Rectal smooth muscle tissue (tissue), 1 donor: ENCODE measurements around the gene RAPGEF3.

Experiments
- H3K27ac ChIP-seq: one replicate; pipeline ENCODE4 v1.7.0; 2013; ENCODE audit warnings: low read depth, low read length, inconsistent platforms
- H3K27me3 ChIP-seq: one replicate; pipeline ENCODE4 v1.7.0; 2013; ENCODE audit warnings: low read length; ENCODE audit not compliant: control insufficient read depth, insufficient read depth
- H3K36me3 ChIP-seq: one replicate; pipeline ENCODE4 v1.7.0; 2013; ENCODE audit warnings: low read length; ENCODE audit not compliant: control insufficient read depth, insufficient read depth
- H3K4me1 ChIP-seq: one replicate; pipeline ENCODE4 v1.7.0; 2013; ENCODE audit warnings: low read length; ENCODE audit not compliant: control insufficient read depth, insufficient read depth
- H3K4me3 ChIP-seq: one replicate; pipeline ENCODE4 v1.7.0; 2013; ENCODE audit warnings: low read length
- H3K9ac ChIP-seq: one replicate; pipeline ENCODE4 v1.7.0; 2013; ENCODE audit warnings: low read length

RAPGEF3 gene

DNA sequence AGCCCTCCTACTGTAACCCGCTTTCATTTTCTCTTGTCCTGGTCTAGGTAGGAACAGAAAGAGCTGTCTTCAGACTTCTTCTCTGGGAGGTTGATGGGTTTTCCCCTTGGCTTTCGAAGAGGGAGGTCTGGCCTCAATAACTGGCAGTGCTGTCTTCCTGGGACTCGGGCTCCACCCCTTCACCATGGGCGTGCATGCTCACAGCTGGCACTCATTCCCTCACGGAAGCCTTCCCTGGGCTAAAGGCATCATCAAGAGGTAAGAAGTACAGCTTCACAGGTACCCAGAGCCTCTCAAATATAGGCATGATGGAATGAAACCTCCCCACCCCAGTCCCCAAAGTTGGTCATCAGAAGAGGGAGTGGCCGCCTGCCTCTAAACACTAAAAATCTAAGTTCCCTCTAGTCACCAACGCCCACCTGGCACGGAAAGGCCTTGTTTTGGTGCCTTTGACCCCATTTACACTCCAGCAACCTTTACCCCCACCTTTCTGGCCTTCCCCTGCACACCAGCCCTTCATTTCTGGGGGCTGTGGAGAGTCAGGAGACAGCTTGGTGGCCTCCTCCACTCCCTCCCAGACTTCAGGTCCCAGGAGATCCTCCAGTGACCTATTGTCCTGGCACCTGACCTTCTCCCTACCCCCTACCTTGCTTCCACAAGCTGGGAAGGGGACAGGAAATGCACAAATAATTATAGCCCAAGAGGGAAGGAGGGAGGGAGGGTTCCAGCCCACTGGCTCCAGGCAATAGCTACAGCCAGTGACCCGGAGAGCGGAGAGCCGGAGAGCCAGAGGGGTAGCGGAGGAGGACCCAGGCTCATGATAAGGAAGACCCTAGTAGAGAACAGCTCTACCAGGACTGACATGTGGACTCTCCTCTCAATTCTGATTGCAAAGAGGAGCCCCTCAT, 2.8 kb downstream of the RAPGEF3 start:
- no peaks in the 10 kb centered on the region for H3K36me3 ChIP-seq
- peaks cover 5% of the 10 kb centered on the region for H3K4me1 ChIP-seq
- H3K27me3 ChIP-seq = no peaks in the 10 kb centered on the region
- H3K4me3 ChIP-seq = no peak overlapping the region
- no peak overlapping the region for H3K9ac ChIP-seq
- no peak overlapping the region for H3K27ac ChIP-seq

DNA sequence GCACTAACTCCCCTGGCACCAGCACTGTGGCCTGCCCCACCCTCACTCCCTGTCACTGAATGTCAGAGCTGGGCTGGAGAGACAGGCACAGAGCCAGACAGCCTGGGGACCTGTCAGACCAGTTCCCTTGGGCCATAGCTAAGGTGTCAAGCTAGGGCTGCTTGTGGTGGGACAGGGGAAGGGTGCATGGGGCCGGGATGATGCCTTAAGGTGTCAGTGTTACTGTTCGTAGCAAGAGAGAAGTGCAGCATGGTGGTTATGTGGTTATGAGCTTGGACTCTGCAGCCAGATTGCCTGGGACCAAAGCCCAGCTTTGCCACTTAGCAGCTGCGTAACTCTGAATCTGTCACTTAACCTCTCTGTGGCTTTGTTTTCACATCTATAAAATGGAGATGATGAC, 3.8 kb downstream of the RAPGEF3 start:
- H3K9ac ChIP-seq = no peak overlapping the region
- no peak overlapping the region for H3K27ac ChIP-seq
- H3K4me3 ChIP-seq = no peak overlapping the region
- H3K4me1 ChIP-seq = peaks cover 5% of the 10 kb centered on the region
- H3K27me3 ChIP-seq = no peaks in the 10 kb centered on the region
- H3K36me3 ChIP-seq = no peaks in the 10 kb centered on the region

DNA sequence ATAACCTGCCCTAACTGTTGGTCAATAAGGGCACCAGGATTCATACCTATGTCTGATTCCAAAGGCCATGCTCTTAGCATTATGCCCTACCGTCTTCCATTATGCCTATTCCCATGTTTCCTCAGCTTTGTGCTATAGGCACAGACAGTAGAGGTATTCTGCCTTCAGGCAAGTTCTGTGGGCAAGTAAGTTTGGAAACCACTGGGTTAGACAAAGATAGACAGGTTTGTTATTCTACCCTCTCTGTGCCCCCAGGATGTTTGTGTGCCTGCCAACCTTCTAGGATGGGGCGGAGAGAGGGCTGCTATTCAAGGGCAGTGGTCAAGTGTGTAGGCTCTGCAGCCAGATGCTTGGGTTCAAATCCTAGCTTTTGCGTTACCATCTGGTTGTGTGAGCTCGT, 4.6 kb downstream of the RAPGEF3 start:
- Histone ChIP-seq H3K36me3 (no peaks in the 10 kb centered on the region), H3K27ac (no peak overlapping the region), H3K9ac (no peak overlapping the region), H3K27me3 (no peaks in the 10 kb centered on the region), H3K4me1 (peaks cover 5% of the 10 kb centered on the region), H3K4me3 (no peak overlapping the region)

DNA sequence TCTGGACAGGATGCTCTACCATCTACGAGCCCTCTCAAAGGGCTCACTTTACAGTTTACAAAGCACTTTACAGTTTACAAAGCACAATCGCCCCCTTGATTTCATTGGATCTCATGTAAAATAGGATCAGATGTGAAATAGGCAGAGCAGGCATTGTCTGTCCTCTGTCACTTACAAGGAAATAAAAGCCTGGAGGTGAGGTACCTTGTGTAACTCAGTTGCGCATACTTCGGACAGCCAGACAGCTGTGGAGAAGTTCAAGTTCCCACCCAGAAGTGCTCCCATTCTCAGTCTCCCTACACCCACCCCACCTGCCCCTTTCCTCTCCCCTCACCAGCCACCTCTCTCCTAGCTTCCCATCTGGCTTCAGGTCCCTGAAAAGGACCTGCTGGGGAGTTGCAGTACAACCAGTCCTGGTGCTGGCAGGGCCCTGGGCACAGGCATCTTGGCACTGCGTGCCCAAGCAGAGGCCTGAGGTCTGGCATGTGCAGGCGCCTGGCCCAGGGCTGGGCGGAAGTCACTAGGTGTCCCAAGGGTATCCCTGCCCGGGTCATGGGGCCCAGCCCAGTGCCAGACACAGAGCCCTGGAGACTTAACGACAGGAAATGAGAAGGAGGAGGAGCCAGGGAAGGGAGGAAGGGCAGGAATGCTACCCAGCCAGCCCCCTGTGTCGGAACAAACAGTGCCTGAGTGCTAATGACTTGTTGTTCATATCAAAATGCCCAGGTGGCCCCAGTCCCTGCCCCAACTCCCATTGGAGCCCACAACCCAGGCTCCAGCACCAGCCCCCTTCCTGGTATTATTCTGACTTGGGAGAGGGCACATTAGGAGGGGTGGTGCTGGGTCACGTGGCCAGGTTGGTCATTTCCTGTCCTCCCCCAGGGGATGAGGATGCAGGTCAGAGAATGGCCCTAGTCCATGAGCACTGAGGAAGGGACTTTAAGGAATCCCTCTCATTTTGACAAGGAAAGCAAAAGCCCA, 5.4 kb downstream of the RAPGEF3 start:
- no peak overlapping the region for H3K9ac ChIP-seq
- H3K27me3 ChIP-seq = no peaks in the 10 kb centered on the region
- no peak overlapping the region for H3K4me3 ChIP-seq
- H3K4me1 ChIP-seq = peaks cover 2% of the 10 kb centered on the region
- no peak overlapping the region for H3K27ac ChIP-seq
- no peaks in the 10 kb centered on the region for H3K36me3 ChIP-seq

DNA sequence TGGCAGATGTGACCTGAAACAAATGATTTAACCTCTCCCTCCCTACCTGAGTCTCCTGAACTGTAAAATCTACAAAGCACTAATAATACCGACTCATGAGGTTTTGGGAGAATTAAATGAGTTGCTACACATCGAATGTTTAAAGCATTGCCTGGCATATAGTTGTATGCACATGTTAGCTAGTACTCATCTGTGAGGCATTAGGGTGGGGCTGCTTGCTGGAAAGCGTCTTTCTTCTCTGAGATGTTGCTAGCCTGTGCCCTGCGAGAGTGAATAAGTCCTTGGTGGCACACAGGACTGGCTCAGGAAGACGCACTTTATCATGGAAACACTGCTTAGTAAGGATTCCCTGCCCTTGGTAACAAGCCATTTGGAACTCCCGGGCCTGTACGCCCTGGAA, 6.1 kb downstream of the RAPGEF3 start:
- Histone ChIP-seq H3K4me1 (no peaks in the 10 kb centered on the region), H3K27ac (no peak overlapping the region), H3K9ac (no peak overlapping the region), H3K27me3 (no peaks in the 10 kb centered on the region), H3K36me3 (no peaks in the 10 kb centered on the region), H3K4me3 (no peak overlapping the region)

DNA sequence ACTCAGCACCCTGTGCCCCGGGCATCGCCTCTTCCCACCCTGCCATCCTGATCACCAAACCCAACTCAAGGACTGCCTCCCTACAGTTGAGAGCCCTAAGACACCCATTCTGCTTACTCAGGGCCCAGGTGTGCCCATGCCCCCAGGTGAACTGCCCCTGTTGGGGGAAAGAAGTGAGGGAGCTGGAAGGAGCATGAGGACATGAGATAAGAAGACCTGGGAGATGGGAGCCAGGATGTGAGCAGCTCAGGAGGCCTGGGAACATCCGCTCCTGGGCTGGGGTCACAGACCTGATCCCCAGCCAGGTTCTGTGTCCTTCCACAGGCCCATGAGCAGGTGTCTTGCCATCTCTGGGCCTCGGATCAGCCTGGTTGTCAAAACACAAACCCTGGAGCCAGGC, 6.6 kb downstream of the RAPGEF3 start:
- H3K4me3 ChIP-seq = no peak overlapping the region
- H3K27me3 ChIP-seq = no peaks in the 10 kb centered on the region
- no peak overlapping the region for H3K27ac ChIP-seq
- H3K9ac ChIP-seq = no peak overlapping the region
- H3K36me3 ChIP-seq = no peaks in the 10 kb centered on the region
- H3K4me1 ChIP-seq = no peaks in the 10 kb centered on the region

DNA sequence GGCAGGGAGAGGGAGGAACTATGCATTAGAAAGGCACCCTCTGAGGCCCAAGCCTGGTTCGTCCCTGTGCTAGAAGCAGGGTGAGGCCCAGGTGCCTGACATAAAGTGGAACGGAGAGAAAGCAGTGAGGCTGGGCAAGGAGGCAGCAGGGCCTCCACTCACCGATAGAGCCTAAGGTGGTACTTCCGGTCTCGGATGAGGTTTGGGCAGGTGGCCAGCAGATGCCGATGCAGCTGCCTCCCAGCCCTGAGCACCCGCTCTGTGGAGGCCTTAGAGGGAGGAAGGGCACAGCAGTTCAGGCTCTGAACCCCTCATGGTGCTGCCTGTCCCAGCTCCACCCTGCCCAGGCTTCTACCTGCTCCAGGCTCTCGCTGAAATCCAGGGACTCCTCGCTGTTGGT, 7.1 kb downstream of the RAPGEF3 start:
- no peaks in the 10 kb centered on the region for H3K27me3 ChIP-seq
- no peak overlapping the region for H3K9ac ChIP-seq
- no peaks in the 10 kb centered on the region for H3K36me3 ChIP-seq
- no peak overlapping the region for H3K27ac ChIP-seq
- no peaks in the 10 kb centered on the region for H3K4me1 ChIP-seq
- H3K4me3 ChIP-seq = no peak overlapping the region

DNA sequence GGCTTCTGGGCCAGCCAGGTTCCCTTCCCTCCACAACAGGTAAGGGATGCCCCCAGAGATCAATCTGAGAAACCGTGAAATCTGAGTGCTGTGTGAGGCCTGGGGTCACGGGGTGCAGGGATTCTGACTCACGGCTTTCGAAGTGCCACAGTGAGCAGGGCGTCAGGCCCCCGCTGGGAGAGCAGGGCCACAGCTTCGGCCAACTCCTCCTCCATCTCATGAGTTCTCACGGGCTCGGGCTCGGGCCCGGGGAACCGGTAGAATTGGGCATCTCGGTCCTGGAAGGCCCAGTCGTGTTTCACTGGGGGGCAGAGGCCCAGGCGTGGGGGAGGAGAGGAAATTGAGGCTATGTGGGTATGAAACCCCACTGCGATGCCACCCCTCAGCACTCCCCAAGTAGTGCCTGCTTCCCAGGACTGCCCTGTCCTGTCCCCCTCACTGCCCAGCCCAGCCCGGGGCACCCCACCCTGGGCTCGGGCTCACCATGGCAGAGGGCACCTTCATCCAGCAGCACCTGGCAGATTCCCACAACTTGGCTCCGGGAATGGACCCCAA, 7.7 kb downstream of the RAPGEF3 start:
- Histone ChIP-seq H3K4me1 (no peaks in the 10 kb centered on the region), H3K9ac (no peak overlapping the region), H3K27me3 (no peaks in the 10 kb centered on the region), H3K36me3 (no peaks in the 10 kb centered on the region), H3K4me3 (no peak overlapping the region), H3K27ac (no peak overlapping the region)

DNA sequence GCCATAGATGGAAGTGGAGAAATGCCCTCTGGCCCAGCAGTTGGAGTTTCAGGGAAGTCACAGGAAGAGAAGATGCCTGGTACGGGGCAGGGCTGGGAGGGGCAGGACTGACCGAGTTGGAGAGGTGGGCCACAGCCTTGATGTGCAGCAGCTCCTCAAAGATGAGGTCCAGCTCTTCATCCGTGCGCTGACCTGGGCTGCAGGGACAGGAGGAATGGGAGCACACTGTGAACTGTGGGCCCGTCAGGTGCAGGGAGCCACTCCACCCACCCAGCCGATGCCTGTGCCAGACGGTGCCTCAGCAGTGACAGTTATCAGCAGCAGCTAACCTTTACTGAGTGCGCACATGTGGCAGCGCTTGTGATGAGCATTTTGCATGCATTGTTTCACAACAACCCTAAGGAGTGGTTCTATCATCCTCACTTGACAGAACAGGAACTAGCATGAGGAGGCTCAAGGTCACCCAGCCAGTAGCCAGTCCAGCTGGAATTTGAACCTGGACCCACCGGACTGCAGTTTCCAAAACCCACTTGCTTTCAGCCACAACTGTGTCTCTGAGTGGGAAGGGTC, 8.4 kb downstream of the RAPGEF3 start:
- Histone ChIP-seq H3K27me3 (no peaks in the 10 kb centered on the region), H3K9ac (no peak overlapping the region), H3K4me1 (no peaks in the 10 kb centered on the region), H3K36me3 (no peaks in the 10 kb centered on the region), H3K4me3 (no peak overlapping the region), H3K27ac (no peak overlapping the region)

DNA sequence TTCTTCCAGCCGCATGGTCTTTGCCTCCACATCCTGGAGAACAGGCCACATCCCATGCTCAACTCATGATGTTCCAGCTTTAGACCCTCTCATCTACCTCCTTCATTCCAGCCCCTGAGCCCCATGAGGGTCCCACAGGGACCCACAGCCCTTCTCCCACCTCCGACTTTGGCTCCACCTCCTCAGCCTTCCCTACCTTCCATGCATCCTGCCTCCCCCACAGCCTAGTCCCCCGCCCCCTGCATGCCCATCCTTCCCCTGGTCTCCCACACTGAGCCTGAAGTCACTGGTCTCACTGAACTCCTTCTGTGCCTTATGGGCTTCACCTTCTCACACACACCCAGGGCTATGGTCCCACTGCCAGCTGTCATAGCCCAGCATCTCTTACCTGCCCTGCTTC, 9.8 kb downstream of the RAPGEF3 start:
- H3K27ac ChIP-seq = no peak overlapping the region
- no peaks in the 10 kb centered on the region for H3K27me3 ChIP-seq
- no peaks in the 10 kb centered on the region for H3K4me1 ChIP-seq
- no peak overlapping the region for H3K9ac ChIP-seq
- no peak overlapping the region for H3K4me3 ChIP-seq
- no peaks in the 10 kb centered on the region for H3K36me3 ChIP-seq

DNA sequence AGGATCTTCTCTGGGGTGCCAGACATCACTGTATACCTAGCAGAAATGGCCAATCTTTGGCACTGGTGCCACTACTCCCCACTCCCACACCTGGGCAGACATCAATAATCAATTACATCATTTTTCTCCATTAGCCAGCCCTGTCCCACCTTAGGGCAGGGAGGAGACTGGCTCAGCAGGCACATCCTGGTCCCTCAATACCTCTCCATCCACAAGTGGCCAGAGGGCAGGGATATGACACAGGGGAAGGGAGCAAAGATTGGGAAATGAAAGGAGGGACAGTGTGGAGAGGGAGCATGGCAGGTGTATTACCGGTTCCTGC, 10.2 kb downstream of the RAPGEF3 start:
- no peaks in the 10 kb centered on the region for H3K4me1 ChIP-seq
- no peak overlapping the region for H3K4me3 ChIP-seq
- H3K27me3 ChIP-seq = no peaks in the 10 kb centered on the region
- H3K36me3 ChIP-seq = no peaks in the 10 kb centered on the region
- no peak overlapping the region for H3K27ac ChIP-seq
- H3K9ac ChIP-seq = no peak overlapping the region
